Mesendoderm (in vitro differentiated cells): ENCODE results near the gene GNG2.

Experiments used
- DNase-seq: peaks from one replicate; pipeline ENCODE4 v3.0.0; 2013
- H2AK5ac ChIP-seq: 2 replicates; pipeline ENCODE4 v1.6.1; 2013; ENCODE audit warnings: low read length, inconsistent platforms
- H2BK120ac ChIP-seq: 2 replicates; pipeline ENCODE4 v1.6.1; 2013; ENCODE audit warnings: low read depth, mild to moderate bottlenecking, low read length, moderate library complexity, mixed read lengths
- H2BK15ac ChIP-seq: replicated peaks from 2 replicates; pipeline ENCODE4 v1.6.1; 2013; ENCODE audit warnings: low read depth, mild to moderate bottlenecking, moderate library complexity
- H2BK5ac ChIP-seq: 2 replicates; pipeline ENCODE4 v1.6.1; 2013; ENCODE audit warnings: low read length, inconsistent platforms
- H3K18ac ChIP-seq: 2 replicates; pipeline ENCODE4 v1.6.1; 2013; ENCODE audit warnings: mild to moderate bottlenecking, low read length, mixed read lengths
- H3K23ac ChIP-seq: one replicate; pipeline ENCODE4 v1.6.1; 2013; ENCODE audit warnings: low read length
- H3K27ac ChIP-seq: 2 replicates; pipeline ENCODE4 v1.5.1; 2013; ENCODE audit warnings: low read depth, mild to moderate bottlenecking, inconsistent platforms, low read length, moderate library complexity
- H3K27me3 ChIP-seq: 2 replicates; pipeline ENCODE4 v1.6.1; 2013; ENCODE audit warnings: low read length, control low read depth, mild to moderate bottlenecking, inconsistent platforms; ENCODE audit not compliant: insufficient read depth, poor library complexity
- H3K36me3 ChIP-seq: 2 replicates; pipeline ENCODE4 v1.6.1; 2013; ENCODE audit warnings: low read length, inconsistent platforms; ENCODE audit not compliant: control insufficient read depth, insufficient read depth
- H3K4ac ChIP-seq: one replicate; pipeline ENCODE4 v1.6.1; 2013; ENCODE audit warnings: low read depth, mild to moderate bottlenecking, low read length, moderate library complexity
- H3K4me1 ChIP-seq: 2 replicates; pipeline ENCODE4 v1.6.1; 2013; ENCODE audit warnings: low read depth, low read length, inconsistent platforms; ENCODE audit not compliant: control insufficient read depth
- H3K4me2 ChIP-seq: 2 replicates; pipeline ENCODE4 v1.6.1; 2013; ENCODE audit warnings: low read length
- H3K4me3 ChIP-seq: 2 replicates; pipeline ENCODE4 v1.5.1; 2013; ENCODE audit warnings: mild to moderate bottlenecking, low read length
- H3K56ac ChIP-seq: one replicate; pipeline ENCODE4 v1.6.1; 2013; ENCODE audit warnings: low read length
- H3K79me1 ChIP-seq: 2 replicates; pipeline ENCODE4 v1.6.1; 2013; ENCODE audit warnings: low read length, inconsistent platforms
- H3K79me2 ChIP-seq: 2 replicates; pipeline ENCODE4 v1.6.1; 2013; ENCODE audit warnings: mild to moderate bottlenecking, low read length; ENCODE audit not compliant: control insufficient read depth, insufficient read depth
- H3K9ac ChIP-seq: 2 replicates; pipeline ENCODE4 v1.6.1; 2013; ENCODE audit warnings: low read length, inconsistent platforms
- H4K5ac ChIP-seq: one replicate; pipeline ENCODE4 v1.6.1; 2013; ENCODE audit warnings: low read length
- H4K8ac ChIP-seq: one replicate; pipeline ENCODE4 v1.6.1; 2013; ENCODE audit warnings: low read depth, mild to moderate bottlenecking, control low read depth, low read length, moderate library complexity
- WGBS: extraction: QIAGEN DNeasy Blood & Tissue Kit; methylation state at CpG from one replicate; pipeline ENCODE4 v1.1.7; 2013; ENCODE audit warnings: low lambda C conversion rate, missing lambda C conversion rate; ENCODE audit not compliant: insufficient coverage; ENCODE audit errors: extremely low coverage; 5-methylcytosine and 5-hydroxymethylcytosine counted together

The GNG2 gene

DNA sequence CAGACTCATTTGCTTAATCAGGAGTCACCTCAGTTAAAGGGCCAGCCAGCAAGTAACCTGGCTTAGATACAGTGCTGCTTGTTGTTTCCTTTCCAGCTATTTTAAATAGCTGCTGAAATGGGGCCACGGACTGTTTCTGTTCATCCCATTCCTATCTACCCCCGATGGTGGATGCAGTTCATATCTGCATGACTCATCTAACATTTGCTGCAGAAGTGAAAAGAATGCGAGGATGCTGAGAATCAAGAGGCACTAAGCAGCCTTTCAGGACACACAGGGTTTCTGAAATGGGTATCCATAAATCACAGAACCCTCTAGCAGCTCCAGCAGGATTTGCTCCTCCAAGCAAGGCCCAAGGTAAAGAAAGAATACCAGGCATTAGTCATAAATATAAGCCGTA is 68.8 kb downstream of the GNG2 start:
- Histone ChIP-seq H3K79me2 (no peaks in the 10 kb centered on the region), H3K36me3 (no peaks in the 10 kb centered on the region), H4K8ac (no peak overlapping the region), H3K23ac (no peak overlapping the region), H3K9ac (no peak overlapping the region), H3K56ac (no peak overlapping the region), H4K5ac (no peak overlapping the region), H3K4me3 (no peak overlapping the region), H3K27ac (no peak overlapping the region), H3K4ac (no peak overlapping the region), H2BK15ac (no peak overlapping the region), H2AK5ac (no peak overlapping the region), H3K4me1 (no peaks in the 10 kb centered on the region), H2BK5ac (no peak overlapping the region), H3K4me2 (no peak overlapping the region), H3K27me3 (no peaks in the 10 kb centered on the region), H3K79me1 (no peaks in the 10 kb centered on the region), H2BK120ac (no peak overlapping the region), H3K18ac (no peak overlapping the region)
- DNase-seq = peak; percentile 6
- no CpG with 5 or more reads among the region's 4 CpGs for WGBS

GRCh38 chr14:51929910-51930682 is 69.7 kb downstream of the GNG2 start:
- WGBS = no CpG with 5 or more reads among the region's 8 CpGs
- no peak overlapping the region for H3K18ac ChIP-seq
- no peak overlapping the region for H3K23ac ChIP-seq

GRCh38 chr14:51931308-51931707 is 70.9 kb downstream of the GNG2 start:
- WGBS = no CpG with 5 or more reads among the region's 2 CpGs
- Histone ChIP-seq H2AK5ac (no peak overlapping the region), H3K79me2 (no peaks in the 10 kb centered on the region)

More at GRCh38 chr14:51929910-51930682, 69.7 kb downstream of the GNG2 start:
- Histone ChIP-seq H4K8ac (no peak overlapping the region), H3K79me2 (no peaks in the 10 kb centered on the region), H3K79me1 (no peaks in the 10 kb centered on the region), H3K27me3 (no peaks in the 10 kb centered on the region), H2AK5ac (no peak overlapping the region), H3K27ac (no peak overlapping the region), H3K4me1 (no peaks in the 10 kb centered on the region), H2BK5ac (no peak overlapping the region), H3K4me3 (no peak overlapping the region), H2BK15ac (no peak overlapping the region), H3K4me2 (no peak overlapping the region), H4K5ac (no peak overlapping the region), H3K36me3 (no peaks in the 10 kb centered on the region), H2BK120ac (no peak overlapping the region), H3K4ac (no peak overlapping the region), H3K56ac (no peak overlapping the region), H3K9ac (no peak overlapping the region)
- DNase-seq = no peak

GRCh38 chr14:51933191-51933590 is 72.8 kb downstream of the GNG2 start:
- Histone ChIP-seq H3K4me1 (no peaks in the 10 kb centered on the region), H3K27ac (no peak overlapping the region), H3K36me3 (no peaks in the 10 kb centered on the region), H3K4me3 (no peak overlapping the region), H3K23ac (no peak overlapping the region), H4K5ac (no peak overlapping the region), H3K79me1 (no peaks in the 10 kb centered on the region), H3K9ac (no peak overlapping the region), H4K8ac (no peak overlapping the region), H3K79me2 (no peaks in the 10 kb centered on the region), H3K27me3 (no peaks in the 10 kb centered on the region), H3K4ac (no peak overlapping the region), H2AK5ac (no peak overlapping the region), H3K56ac (no peak overlapping the region), H2BK120ac (no peak overlapping the region), H2BK15ac (no peak overlapping the region), H2BK5ac (no peak overlapping the region), H3K18ac (no peak overlapping the region), H3K4me2 (no peak overlapping the region)
- no peak for DNase-seq
- WGBS = no CpG with 5 or more reads among the region's 3 CpGs

More at GRCh38 chr14:51931308-51931707, 70.9 kb downstream of the GNG2 start:
- H3K56ac ChIP-seq = no peak overlapping the region
- no peaks in the 10 kb centered on the region for H3K27me3 ChIP-seq
- no peak overlapping the region for H4K8ac ChIP-seq
- H2BK15ac ChIP-seq = no peak overlapping the region
- H3K4me1 ChIP-seq = no peaks in the 10 kb centered on the region
- H3K27ac ChIP-seq = no peak overlapping the region
- no peak overlapping the region for H4K5ac ChIP-seq
- no peak overlapping the region for H3K9ac ChIP-seq
- H3K36me3 ChIP-seq = no peaks in the 10 kb centered on the region
- no peak overlapping the region for H3K23ac ChIP-seq
- DNase-seq = no peak
- no peak overlapping the region for H3K4me3 ChIP-seq
- H3K4ac ChIP-seq = no peak overlapping the region
- no peak overlapping the region for H3K18ac ChIP-seq
- no peaks in the 10 kb centered on the region for H3K79me1 ChIP-seq
- no peak overlapping the region for H2BK120ac ChIP-seq
- H3K4me2 ChIP-seq = no peak overlapping the region
- H2BK5ac ChIP-seq = no peak overlapping the region

DNA sequence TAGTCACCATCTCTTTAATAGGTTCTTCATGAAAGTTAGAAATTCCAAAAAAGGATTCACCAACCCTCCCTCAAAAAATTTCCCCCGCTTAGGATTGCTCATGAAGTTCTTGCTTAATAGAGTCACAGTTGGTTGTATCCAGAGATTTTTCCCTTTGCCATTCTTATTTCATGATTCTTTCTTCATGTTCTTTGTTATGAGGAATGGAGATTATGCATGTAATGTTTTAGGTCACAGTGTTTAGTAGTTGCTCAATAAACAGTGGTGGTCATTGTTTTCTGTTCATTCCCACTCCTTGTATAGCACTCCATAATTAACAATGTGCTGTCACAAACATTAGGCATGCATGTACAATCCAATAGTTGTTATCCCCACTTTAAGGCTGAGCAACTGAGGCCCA is 77.7 kb downstream of the GNG2 start:
- no peak overlapping the region for H3K4me3 ChIP-seq
- H2AK5ac ChIP-seq = no peak overlapping the region
- H4K5ac ChIP-seq = no peak overlapping the region
- H3K4me1 ChIP-seq = no peaks in the 10 kb centered on the region
- H3K27ac ChIP-seq = no peak overlapping the region
- H3K27me3 ChIP-seq = no peaks in the 10 kb centered on the region
- WGBS = no CpG with 5 or more reads among the region's 1 CpG
- H4K8ac ChIP-seq = no peak overlapping the region
- no peak overlapping the region for H3K9ac ChIP-seq
- no peak overlapping the region for H2BK5ac ChIP-seq
- no peaks in the 10 kb centered on the region for H3K79me1 ChIP-seq
- no peak overlapping the region for H3K4me2 ChIP-seq
- H2BK120ac ChIP-seq = no peak overlapping the region
- no peak overlapping the region for H3K23ac ChIP-seq
- H3K4ac ChIP-seq = no peak overlapping the region
- no peaks in the 10 kb centered on the region for H3K79me2 ChIP-seq
- H3K56ac ChIP-seq = no peak overlapping the region
- no peaks in the 10 kb centered on the region for H3K36me3 ChIP-seq
- no peak overlapping the region for H3K18ac ChIP-seq
- no peak overlapping the region for H2BK15ac ChIP-seq
- DNase-seq = no peak

DNA sequence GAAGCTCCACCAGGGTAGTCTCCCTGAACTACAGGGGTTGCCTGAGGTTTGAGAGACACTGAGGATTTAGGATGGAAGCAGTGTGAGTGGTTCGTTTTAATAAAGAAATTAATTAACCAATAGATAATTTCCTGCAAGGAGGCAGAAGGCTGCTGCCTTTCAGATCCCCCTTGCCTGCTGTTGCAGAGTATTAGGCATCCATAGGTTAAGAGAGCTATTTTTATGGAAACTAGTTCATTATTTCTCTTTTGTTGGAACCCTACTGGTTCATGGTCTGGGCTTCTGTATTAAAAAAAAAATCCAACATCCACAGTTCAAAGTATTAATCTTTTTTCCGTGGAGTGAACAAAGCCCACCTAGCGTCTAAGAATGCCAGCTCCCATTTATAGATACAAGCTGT is 78.4 kb downstream of the GNG2 start:
- Histone ChIP-seq H3K4me1 (no peaks in the 10 kb centered on the region), H3K18ac (no peak overlapping the region), H3K79me2 (no peaks in the 10 kb centered on the region), H3K79me1 (no peaks in the 10 kb centered on the region), H4K5ac (no peak overlapping the region), H3K36me3 (no peaks in the 10 kb centered on the region), H2BK120ac (no peak overlapping the region), H3K27ac (no peak overlapping the region), H3K4me3 (no peak overlapping the region), H3K23ac (no peak overlapping the region), H2BK15ac (no peak overlapping the region), H3K9ac (no peak overlapping the region), H2BK5ac (no peak overlapping the region), H3K27me3 (no peaks in the 10 kb centered on the region), H3K56ac (no peak overlapping the region), H3K4ac (no peak overlapping the region), H3K4me2 (no peak overlapping the region), H4K8ac (no peak overlapping the region), H2AK5ac (no peak overlapping the region)
- no CpG with 5 or more reads among the region's 3 CpGs for WGBS
- DNase-seq = no peak
